CD4-positive, alpha-beta T cell treated with Interleukin-12 subunit alpha and Interleukin-12 subunit beta, for 1 hour (primary cell): ENCODE measurements around the gene NTSR2.
A peak's percentile ranks its signal among the peaks of the same experiment; 100 is the strongest.

Experiments used
- DNase-seq: peaks from one replicate; pipeline ENCODE4 v3.0.0-alpha.2; 2020

The NTSR2 gene, protein sequence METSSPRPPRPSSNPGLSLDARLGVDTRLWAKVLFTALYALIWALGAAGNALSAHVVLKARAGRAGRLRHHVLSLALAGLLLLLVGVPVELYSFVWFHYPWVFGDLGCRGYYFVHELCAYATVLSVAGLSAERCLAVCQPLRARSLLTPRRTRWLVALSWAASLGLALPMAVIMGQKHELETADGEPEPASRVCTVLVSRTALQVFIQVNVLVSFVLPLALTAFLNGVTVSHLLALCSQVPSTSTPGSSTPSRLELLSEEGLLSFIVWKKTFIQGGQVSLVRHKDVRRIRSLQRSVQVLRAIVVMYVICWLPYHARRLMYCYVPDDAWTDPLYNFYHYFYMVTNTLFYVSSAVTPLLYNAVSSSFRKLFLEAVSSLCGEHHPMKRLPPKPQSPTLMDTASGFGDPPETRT

DNA sequence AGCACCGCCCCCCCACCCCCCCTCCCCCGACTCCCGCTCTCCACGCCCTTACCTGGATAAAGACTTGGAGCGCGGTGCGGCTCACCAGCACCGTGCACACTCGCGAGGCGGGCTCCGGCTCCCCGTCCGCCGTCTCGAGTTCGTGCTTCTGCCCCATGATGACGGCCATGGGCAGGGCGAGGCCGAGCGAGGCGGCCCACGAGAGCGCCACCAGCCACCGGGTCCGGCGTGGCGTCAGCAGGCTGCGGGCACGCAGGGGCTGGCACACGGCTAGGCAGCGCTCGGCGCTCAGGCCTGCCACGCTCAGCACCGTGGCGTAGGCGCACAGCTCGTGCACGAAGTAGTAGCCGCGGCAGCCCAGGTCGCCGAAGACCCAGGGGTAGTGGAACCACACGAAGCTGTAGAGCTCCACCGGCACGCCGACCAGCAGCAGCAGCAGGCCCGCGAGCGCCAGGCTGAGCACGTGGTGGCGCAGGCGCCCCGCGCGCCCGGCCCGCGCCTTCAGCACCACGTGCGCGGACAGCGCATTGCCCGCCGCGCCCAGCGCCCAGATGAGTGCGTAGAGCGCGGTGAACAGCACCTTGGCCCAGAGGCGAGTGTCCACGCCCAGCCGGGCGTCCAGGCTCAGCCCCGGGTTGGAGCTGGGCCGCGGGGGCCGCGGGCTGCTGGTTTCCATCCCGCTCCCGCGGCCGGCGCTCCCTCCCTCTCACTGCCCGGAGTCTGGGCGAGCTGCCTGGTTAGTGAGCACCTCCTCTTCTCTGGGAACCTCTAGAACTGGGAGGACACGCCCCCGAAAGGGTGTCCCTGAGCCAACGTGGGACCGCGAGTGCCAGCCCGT is at the start of gene NTSR2:
Gene NTSR2 (minus strand): TSS at position 742 of the 838 bp plus-strand sequence. CDS start 66 bp downstream, at position 676.
- peak; percentile 19 for DNase-seq

DNA sequence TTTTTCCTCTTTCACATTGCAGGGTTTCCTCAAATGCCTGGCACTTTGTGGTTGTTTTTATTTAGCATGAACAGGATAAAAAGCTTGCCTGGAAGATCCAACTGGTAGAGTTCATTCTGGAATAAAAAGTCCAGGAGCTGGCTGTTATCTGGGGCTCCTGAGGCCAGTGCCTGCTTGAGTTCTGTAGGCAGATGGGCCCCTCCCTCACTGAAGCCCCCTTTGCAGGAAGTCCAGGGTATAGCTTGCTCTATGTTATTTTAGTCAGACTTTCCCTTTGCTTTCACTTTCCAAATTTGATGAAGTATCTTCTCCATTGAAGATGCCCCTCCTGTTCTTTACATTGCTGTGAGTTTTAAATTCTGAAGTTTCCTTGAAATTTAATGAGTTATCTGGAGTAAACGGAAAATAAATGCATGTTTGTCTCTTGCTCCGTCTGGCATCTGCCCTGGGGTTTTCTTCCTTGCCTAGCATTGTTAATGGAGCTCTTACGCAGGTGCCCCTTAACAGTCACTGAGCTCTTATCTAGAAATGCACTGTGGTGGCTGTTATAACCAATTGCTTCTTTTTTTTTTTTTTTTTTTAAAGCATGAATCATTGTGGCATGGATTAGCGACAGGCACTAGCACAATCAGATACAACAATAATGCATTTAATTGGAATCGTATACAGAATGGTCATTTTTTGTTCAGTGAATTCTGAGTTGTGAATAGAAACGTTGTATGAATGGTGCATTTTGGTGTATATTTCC is 49.4 kb upstream of the NTSR2 start:
- no peak for DNase-seq

DNA sequence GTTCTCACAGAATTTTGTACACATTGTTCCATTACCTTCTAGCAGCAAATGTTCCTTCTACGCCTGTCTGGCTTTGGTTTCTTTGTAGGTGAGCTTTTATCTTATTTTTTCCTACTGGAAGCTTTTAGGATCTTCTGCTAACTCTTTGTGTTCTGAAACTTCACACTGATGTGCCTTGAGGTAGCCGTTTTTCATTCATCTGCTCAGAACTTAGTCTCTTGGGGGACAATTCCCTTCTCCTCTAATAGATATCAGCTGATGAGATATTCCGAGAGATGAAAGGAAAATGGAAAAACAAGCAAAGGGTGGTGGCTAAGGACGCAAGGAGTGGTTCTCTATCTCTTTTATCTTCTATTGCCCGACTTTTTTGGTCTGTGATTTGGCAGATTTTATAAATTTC is 48.6 kb upstream of the NTSR2 start:
- no peak for DNase-seq

DNA sequence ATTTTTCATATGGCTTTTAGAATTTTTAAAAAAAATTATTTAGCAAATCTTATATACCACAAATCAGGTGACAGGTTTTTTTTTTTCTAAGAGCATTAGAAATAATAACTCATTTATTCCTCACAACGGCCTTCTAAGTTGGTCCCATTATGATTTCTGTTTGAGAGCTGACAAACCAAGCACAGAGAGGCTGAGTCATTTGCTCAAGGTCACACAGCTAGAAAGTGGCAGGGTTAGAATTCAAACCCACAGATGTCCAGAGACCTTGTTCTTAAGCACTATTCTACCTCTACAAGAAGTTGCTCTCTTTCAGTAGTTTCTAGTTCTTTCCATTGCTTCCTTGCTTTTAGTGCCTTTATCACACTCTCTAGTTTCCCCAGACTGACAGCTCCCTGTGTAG is 47.6 kb upstream of the NTSR2 start:
- DNase-seq, result no peak

DNA sequence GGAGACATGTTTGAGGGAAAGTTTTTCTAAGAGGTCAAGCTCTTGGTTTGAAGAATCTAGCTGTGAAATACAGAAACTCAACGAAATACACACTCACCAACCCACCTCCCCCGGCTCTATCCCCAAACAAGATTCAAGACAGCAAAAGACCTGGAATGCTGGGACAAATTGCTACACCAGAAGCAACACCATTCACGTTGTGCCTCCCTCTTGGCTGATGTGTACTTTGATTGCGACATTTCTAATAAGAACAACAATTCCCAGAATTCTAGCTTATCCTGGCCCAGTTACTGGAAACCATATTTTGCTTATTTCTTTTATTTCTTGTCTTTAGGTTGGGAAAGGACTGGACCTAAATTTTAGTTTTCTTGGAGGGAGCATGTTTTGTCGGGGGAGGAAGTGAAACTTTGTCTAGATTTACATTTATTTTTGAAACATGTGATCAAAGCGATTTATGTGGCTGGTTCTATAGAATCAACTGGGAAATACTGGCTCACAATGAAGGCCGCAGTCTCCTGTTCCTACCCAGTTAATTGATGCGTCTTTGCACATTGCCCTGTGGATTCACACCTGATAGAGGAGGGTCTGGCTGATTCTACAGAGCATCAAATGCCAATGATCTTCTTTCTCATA is 46.8 kb upstream of the NTSR2 start:
- DNase-seq, result no peak

DNA sequence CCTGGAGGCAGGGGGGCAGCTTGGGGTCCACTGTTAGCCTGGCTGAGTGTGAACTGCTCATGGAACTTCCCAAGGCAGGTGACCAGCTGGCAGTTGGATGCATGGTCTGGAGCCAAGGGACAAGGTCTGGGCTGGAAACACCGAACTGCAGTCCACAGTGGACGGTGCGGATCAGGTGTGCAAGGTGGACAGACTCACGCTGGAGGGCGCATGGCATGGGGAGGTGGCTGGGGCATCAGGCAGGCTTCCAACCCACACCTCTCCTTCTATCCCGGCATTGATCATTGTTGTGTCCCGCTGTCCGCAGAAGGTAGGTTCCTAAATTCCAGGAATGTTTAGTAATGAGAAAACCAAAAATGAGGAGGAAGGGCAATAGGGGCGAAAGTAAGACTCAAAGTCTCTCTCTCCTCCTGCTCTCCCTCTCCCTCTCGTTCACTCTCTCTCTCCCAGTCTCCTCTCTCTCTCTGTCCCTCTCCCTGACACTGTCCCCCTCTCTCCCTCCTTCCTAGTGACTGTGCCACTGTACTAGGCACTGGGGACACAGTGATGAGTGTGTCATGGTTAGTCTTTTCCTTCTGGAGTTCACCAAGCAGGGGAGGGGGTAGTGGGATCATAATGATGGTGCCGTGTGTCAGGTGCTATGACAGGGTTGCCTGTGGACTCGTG is 46.1 kb upstream of the NTSR2 start:
- DNase-seq, result no peak

DNA sequence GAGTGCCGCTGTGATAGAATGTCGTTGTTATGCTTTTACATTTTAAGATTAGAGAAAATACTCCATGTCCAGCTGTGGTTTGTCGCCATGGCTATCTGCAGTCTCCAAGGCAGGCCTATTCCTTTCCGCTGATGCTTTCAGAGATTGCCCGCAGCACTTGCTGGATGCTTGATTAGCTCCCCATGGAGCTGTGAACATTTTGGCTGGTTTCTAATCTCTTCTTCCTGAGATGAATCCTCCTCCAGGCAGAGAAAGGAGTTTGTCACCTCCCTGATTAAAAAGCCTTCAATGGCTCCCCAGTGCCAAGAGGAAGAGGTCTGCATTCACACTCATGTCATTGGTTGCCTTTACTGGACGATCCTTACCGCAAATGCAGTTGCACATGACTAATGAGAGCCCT is 43.8 kb upstream of the NTSR2 start:
- no peak for DNase-seq

DNA sequence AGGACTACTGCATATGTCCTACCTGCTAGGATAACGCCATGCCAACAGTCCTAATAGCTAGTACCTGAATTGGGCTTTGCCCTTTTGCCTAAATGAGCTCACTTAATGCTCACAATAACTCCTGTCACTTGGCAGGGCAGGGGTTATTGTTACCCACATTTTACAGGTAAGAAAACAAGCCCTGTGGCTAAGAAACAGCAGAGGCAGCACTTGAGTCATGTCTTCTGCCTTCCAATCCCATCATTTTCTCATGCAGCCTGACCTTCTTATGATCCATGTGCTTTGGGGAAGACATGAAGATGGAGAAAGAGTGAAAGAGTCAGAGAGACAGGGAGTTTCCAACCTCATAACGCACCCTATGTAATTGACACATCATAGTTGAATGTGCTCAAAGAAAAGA is 42.9 kb upstream of the NTSR2 start:
- no peak for DNase-seq

DNA sequence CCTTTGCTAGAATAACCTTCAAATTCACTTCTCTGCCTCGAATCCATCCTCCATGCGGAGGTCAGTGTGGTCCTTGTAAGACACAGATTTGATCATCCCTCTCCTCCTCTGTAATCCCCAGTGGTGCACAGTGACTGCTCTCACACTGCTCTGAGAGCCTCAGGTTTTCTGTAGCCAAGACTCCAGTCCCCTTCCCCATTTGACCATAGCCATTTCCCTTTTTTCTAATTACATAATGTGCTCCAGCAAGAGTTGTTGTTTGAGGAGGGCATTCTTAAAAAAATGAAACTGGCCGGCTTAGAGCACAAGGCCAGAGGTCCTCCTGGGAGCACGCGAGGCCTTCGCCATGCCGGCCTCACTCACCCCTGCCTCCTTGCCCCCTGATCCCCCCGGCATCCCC is 41.8 kb upstream of the NTSR2 start:
- DNase-seq, result no peak

DNA sequence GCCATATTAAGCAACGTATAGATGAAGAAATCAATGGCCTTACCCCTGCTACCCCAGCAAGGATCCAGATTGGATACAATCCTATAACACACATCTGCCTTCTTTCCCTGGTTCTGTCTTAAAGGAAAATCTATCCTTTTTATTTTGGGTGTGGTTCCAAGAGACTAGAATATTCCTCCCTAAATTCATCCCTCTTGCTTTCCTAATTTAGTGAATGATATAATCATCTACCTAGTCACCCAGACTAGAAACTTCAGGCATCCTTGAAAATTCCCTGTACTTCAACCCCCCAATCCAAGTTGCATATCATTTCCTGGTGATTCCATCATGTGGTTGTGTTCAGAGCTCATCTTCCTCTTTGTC is 41.3 kb upstream of the NTSR2 start:
- no peak for DNase-seq

DNA sequence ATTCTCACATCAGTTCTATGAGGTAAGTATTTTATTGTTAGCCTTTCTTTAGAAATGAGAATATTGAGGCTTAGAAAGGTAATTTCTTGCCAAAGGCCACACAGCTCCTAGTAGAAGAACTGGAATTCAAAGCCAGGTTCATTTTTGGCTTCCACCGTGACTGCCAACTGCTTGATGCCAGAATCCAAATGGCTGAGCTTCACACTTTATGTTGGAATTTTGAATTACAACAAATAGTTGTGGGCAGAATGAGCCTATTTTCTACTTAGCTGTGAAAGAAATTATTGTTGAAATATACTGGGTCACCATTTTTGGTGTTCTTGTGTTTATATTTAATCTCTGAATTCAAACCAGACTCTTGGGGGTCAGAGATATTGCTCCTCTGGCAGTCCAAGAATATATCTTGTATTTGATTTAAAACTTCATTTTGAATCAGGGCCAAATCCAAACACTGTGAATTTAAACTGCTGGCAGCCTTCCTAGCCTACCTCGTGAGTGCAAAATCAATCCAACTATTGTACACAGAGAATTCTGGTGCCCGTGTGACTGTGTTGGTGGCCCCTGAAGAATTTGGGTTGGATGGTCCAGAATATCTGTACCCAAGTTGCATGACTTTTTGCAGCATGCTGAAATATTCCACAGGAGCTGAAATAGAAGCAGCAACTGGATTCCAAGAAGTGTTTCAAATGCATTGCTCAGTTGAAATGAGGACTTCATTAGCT is 40.8 kb upstream of the NTSR2 start:
- no peak for DNase-seq

DNA sequence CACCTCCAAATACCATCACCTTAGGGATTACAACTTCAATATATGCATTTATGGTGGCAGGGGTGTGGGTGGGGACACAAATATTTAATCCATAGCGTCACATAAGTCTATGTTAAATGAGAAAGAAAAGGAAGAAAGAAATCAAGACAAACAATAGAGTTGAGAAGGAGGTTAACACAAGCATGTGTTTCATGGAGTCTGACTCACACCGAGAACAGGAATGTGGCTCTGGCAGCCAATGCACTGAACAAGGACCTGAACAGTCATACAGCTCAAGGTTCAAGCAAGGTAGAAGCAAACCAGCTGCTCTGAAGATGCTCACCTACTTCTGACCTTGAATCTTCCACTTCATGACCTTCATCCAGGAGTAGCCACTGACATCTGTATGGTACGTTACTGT is 40.2 kb upstream of the NTSR2 start:
- no peak for DNase-seq

DNA sequence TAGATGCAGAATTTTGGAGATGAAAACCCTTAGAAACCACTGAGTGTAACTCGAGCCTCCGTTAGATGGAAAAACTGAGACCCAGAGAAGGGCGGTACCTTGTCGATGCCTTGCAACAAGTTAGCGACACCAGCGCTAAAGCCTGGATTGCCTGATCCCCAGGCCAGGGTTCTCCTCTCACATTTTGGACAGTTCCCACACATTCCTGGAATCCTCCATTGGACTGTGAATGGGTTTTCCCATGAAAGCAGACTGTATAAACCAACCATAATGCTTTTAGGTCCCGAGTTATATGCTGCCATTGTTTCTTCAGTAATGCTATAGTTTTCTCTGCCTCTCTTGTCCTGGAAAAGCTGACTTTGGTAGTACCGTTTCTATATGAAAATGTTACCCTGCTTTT is 39.3 kb upstream of the NTSR2 start:
- no peak for DNase-seq

DNA sequence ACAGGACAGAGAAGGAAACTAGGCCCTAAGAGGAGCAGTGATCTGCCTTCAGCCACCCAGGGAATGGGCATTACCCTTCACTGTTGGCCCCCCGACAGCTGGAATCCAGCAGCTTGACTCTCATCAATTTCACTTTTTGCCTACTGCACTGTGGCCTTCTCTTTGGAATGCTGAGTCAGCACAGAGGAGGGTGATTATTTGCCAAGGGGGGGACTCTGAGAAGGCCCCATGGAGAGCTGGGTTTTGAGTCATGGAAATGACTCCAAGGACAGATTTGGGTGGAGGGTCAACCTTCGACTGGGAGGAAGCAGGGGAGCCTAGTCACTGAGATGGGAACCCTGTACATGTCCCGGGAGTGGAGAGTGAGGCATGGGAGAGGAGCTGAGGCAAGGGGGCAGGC is 38.1 kb upstream of the NTSR2 start:
- no peak for DNase-seq

DNA sequence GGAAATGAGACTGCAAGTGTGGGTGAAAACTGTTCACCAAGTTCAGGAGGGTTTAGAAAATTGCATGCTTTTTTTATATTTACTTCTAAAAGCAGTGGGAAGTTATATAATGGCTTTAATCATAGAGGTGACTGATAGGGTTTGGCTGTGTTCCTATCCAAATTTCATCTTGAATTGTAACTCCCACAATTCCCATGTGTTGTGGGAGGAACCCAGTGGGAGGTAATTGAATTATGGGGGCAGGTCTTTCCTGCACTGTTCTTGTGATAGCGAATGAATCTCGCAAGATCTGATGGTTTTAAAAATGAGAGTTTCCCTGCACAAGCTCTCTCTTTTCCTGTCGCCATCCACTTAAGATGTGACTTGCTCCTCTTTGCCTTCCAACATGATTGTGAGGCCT is 35.7 kb upstream of the NTSR2 start:
- no peak for DNase-seq

DNA sequence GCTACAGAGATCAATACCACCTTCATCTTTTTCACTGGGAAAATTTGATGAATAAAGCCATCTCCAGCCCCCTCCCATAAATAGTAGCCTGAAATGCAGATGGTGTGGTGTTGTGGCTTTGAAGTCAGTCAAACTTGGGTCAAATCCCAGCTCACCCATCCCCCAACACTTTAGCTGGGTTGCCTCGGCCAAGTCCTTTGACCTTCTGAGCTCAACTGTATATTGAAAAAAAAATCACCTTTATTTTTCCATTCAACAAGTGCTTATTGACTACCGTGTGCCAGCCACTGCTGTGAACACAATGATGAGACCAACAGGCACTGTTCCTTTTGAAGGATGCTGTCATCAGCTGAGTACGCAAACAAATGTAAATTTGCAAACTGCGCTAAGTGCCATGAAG is 35.1 kb upstream of the NTSR2 start:
- DNase-seq, result no peak

DNA sequence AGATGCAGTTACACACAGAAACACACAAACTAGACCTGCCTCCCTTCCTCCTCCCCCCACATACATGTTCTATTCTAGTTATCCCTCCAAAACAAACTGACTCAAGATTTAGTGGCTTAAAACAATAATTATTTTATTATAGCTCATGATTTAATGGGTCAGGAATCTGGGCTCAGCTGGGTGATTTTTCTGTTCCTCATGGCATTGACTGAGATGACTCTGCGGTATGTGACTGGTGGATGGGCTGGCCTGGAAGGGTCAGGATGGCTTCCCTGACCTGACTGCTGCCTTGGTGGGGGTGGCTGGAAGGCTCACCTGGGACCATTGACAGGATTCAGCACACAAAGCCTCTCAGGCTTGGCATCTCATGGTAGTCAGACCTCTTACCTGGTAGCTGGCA is 33.7 kb upstream of the NTSR2 start:
- DNase-seq, result no peak

DNA sequence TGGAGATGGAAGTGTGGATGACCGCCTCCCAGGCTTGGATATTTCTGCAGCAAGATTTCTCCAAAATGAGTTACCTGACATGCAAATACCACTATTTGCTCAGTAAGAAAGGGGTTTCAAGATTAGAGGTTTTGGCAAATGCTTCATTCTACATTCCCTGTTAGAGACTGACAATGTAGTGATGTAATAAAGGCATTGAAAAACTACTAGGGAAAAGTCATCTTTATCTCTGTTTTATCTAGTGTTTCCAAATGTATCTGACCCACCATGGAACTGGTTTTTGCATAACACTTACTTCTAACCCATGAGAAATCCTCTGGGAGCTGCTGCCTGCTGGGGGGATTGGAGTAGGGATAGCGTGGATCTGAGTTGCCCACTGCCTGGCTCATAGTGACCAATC is 33.0 kb upstream of the NTSR2 start:
- no peak for DNase-seq

DNA sequence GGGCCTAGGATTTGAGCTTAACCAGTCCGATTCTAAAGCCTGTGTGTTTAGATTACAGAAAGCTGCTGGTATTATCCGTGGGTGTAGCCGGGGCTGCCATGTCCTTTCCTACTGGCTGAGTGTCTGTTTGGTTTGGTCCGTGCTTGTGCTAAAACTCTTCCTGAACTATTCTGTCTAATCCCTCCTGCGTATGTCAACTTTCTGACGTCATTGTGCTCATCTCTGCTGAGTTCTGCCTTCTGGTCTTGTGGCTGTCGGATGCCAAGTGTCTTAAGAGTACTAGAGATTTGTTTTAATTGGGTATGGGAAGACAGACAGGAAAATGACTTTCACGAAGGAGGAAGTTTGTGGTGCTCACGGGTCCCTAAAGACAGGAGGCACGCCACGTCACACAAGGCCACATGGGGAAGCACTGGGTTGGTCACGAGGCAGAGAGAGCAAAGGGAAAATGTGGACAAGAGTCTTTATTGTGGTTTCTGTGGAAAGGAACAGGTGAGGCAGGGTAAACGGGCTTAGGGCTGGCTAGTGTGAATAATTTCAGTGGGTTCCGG is 31.8 kb upstream of the NTSR2 start:
- peak; percentile 22 for DNase-seq

DNA sequence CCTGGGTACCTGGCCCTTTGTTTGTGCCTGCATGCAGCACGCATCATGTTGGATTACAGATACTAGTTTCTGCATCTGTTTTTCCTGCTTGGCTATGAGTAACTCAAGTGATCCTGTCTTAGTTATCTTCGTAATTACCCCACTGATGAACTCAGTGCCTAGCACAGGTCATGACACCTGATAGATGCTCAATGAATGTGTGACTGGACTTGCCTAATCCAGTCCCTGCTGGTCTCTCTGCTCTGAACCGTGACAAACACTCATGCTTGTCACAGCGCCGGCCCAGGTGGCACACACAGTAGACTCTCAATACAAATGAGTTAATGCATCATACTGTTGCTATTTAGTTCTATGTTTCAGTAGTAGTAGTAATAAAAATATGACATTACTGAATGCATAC is 31.2 kb upstream of the NTSR2 start:
- DNase-seq, result no peak
